GM23248 (cell line): ENCODE data around the gene ZBTB20.

Experiments used
- EZH2 ChIP-seq: fragments of 200-600 bp; sonication (generic); IDR thresholded peaks from 2 replicates; pipeline ENCODE4 v1.6.1; 2018; ENCODE audit warnings: antibody characterized with exemption, mild to moderate bottlenecking; ENCODE audit not compliant: insufficient read depth, poor library complexity, severe bottlenecking
- EZH2phosphoT487 ChIP-seq: fragments of 200-600 bp; sonication (generic); IDR thresholded peaks from 2 replicates; pipeline ENCODE4 v1.6.1; 2018; ENCODE audit warnings: antibody characterized with exemption, moderate library complexity, mild to moderate bottlenecking, low read depth; ENCODE audit not compliant: insufficient read depth

- TF ChIP-seq EZH2phosphoT487 = no peak
- no peak for TF ChIP-seq EZH2
These were observed 827.6 kb downstream of the ZBTB20 start for GRCh38 chr3:114319453-114319852.
